22Rv1 (cell line): Measurements from ENCODE around the gene SLC51B.

Experiments
- ZFX ChIP-seq: fragments of 450-650 bp; IDR thresholded peaks from 2 replicates; pipeline ENCODE4 v1.6.1; 2017; ENCODE audit warnings: antibody characterized with exemption, borderline replicate concordance
- TF ChIP-seq, protein P1 (sequence below): fragments of 450-650 bp; IDR thresholded peaks from 2 replicates; pipeline ENCODE4 v1.5.1; 2017; ENCODE audit warnings: mild to moderate bottlenecking

DNA sequence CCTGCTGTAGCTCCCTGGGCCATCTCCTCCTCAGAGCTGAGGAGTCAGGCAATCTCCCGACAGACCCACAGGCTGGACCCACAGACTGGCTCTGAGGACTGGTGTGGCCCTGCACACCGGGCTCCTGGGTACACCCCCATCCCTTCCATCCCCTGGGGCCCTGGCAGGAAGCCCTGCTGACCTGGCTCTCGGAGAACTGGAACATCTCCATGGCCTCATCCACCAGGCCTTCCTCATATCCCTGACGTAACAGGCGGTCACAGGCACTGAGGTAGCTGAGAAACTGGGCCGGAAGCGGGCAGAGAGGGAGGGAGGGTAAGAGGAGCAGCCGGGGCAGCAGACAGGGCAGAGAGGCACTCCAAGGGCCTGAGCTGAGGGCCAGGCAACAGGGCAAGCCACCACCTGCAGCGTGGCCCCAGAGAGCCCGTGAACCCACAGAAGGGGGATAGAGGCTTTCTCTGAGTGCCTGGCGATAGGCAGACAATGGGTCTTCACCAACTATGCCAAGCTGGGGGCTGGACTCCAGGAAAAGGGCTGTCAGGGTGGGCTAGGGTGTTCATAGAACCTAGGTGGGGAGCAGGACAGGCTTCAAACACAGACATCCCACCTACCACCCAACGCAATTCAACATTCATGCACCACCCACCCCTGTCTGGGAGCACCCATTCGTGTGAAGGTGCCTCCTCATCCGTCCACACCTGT is 49.3 kb downstream of the SLC51B start:
- TF ChIP-seq, protein P1, sequence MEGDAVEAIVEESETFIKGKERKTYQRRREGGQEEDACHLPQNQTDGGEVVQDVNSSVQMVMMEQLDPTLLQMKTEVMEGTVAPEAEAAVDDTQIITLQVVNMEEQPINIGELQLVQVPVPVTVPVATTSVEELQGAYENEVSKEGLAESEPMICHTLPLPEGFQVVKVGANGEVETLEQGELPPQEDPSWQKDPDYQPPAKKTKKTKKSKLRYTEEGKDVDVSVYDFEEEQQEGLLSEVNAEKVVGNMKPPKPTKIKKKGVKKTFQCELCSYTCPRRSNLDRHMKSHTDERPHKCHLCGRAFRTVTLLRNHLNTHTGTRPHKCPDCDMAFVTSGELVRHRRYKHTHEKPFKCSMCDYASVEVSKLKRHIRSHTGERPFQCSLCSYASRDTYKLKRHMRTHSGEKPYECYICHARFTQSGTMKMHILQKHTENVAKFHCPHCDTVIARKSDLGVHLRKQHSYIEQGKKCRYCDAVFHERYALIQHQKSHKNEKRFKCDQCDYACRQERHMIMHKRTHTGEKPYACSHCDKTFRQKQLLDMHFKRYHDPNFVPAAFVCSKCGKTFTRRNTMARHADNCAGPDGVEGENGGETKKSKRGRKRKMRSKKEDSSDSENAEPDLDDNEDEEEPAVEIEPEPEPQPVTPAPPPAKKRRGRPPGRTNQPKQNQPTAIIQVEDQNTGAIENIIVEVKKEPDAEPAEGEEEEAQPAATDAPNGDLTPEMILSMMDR, result no peak
- TF ChIP-seq ZFX, result no peak
